ENCODE measurements around the gene PHLPP1.

The PHLPP1 gene

DNA sequence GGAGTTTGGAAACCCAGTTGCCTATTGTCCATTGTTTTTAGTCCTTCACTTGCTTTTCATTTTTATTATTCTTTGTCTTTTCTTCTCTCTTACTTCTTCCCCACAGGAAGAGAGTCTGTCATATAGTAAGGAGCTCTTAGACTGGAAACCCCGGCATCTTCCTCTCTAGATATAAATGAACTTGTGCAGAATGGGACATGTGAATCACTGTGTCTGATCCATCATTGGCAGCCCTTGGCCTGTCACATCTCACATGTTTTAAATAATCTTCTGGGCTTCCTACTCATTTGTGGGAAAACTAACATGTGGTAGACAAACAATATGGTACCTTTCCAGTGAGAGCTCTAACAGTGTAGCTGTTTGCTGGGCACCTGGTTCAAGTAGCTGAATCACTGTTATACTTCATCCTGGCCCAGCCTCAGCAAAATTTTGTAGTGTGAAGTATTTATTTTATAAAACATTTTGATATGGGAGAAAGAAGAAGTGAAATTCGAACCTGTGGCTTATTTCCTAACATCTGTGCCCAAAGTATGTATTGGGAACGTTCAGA, 112.8 kb downstream of the PHLPP1 start:
- Histone ChIP-seq H3K27me3 (replicated peaks; ENCODE audit: insufficient read depth, low read length) (no peaks in the 10 kb centered on the region), H3K27ac (ENCODE audit: low read length) (no peak overlapping the region), H3K9ac (ENCODE audit: low read length) (no peak overlapping the region), H3K4me2 (ENCODE audit: low read depth, low read length) (no peak overlapping the region), H3K4me3 (ENCODE audit: low read length) (no peak overlapping the region), H3K79me2 (ENCODE audit: low read length) (no peaks in the 10 kb centered on the region), H3K9me2 (replicated peaks; ENCODE audit: insufficient read depth, low read length) (no peaks in the 10 kb centered on the region), H3K9me3 (replicated peaks; ENCODE audit: insufficient read depth, low read length) (no peaks in the 10 kb centered on the region), H3K4me1 (ENCODE audit: low read length) (peaks cover 6% of the 10 kb centered on the region; the same call in 1 of the 2 replicates), H4K20me1 (ENCODE audit: insufficient read depth, low read length) (no peaks in the 10 kb centered on the region), H2AFZ (ENCODE audit: low read length) (no peak overlapping the region), H3F3A (ENCODE audit: insufficient read depth, low read length) (no peaks in the 10 kb centered on the region), H3K36me3 (replicated peaks; ENCODE audit: insufficient read depth, low read length) (no peaks in the 10 kb centered on the region)
- TF ChIP-seq EZH2 (optimal IDR thresholded peaks at IDR 0.05; ENCODE audit: low read depth, low read length) (no peak), EZH2phosphoT487 (IDR thresholded peaks at IDR 0.05; ENCODE audit: low read length) (no peak)
- TF ChIP-seq, protein P1, sequence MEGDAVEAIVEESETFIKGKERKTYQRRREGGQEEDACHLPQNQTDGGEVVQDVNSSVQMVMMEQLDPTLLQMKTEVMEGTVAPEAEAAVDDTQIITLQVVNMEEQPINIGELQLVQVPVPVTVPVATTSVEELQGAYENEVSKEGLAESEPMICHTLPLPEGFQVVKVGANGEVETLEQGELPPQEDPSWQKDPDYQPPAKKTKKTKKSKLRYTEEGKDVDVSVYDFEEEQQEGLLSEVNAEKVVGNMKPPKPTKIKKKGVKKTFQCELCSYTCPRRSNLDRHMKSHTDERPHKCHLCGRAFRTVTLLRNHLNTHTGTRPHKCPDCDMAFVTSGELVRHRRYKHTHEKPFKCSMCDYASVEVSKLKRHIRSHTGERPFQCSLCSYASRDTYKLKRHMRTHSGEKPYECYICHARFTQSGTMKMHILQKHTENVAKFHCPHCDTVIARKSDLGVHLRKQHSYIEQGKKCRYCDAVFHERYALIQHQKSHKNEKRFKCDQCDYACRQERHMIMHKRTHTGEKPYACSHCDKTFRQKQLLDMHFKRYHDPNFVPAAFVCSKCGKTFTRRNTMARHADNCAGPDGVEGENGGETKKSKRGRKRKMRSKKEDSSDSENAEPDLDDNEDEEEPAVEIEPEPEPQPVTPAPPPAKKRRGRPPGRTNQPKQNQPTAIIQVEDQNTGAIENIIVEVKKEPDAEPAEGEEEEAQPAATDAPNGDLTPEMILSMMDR (IDR thresholded peaks at IDR 0.05; ENCODE audit: low read length), result no peak
- no peak for DNase-seq

DNA sequence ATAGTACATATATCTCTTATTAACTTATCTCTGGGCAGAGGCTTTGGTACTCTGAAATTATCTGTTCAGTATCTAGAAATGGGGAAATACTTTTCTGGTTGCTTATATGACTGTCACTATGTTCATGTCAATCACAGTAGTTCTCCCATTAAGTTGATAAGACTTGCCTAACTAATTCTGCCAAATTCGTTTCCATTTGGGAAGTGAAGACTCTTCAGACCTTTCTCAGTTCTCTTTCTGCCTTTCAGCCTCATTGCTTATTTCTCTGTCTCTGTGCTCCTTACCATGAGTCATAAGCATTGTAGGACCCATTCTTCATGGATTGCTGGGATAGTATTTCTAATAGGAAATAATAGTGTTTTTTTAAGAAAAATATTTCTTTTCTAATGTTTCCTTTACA, 113.5 kb downstream of the PHLPP1 start:
- Histone ChIP-seq H3K9ac (ENCODE audit: low read length) (no peak overlapping the region), H3K27ac (ENCODE audit: low read length) (no peak overlapping the region), H2AFZ (ENCODE audit: low read length) (no peak overlapping the region), H3K4me3 (ENCODE audit: low read length) (no peak overlapping the region), H3K9me2 (replicated peaks; ENCODE audit: insufficient read depth, low read length) (no peaks in the 10 kb centered on the region), H4K20me1 (ENCODE audit: insufficient read depth, low read length) (no peaks in the 10 kb centered on the region), H3F3A (ENCODE audit: insufficient read depth, low read length) (no peaks in the 10 kb centered on the region), H3K9me3 (replicated peaks; ENCODE audit: insufficient read depth, low read length) (no peaks in the 10 kb centered on the region), H3K4me2 (ENCODE audit: low read depth, low read length) (no peak overlapping the region), H3K27me3 (replicated peaks; ENCODE audit: insufficient read depth, low read length) (no peaks in the 10 kb centered on the region), H3K79me2 (ENCODE audit: low read length) (no peaks in the 10 kb centered on the region), H3K36me3 (replicated peaks; ENCODE audit: insufficient read depth, low read length) (no peaks in the 10 kb centered on the region), H3K4me1 (ENCODE audit: low read length) (peaks cover 6% of the 10 kb centered on the region; the same call in 1 of the 2 replicates)
- TF ChIP-seq EZH2phosphoT487 (IDR thresholded peaks at IDR 0.05; ENCODE audit: low read length) (no peak), EZH2 (optimal IDR thresholded peaks at IDR 0.05; ENCODE audit: low read depth, low read length) (no peak)
- TF ChIP-seq, protein P1 (IDR thresholded peaks at IDR 0.05; ENCODE audit: low read length), result no peak
- DNase-seq, result no peak

DNA sequence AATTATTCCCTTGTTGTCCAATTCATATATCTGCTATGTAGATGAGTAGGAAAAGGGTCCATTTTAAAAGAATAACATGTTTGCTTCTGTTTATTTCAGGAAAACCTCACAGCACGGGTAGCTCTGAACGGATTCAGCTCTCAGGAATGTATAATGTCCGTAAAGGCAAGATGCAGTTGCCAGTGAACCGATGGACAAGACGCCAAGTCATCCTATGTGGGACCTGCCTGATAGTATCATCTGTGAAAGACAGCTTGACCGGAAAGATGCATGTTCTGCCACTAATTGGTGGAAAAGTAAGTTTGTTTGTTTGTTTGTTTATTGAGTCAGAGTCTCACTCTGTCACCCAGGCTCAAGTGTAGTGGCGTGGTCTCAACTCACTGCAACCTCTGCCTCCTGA, 114.6 kb downstream of the PHLPP1 start:
- H3K9me3 ChIP-seq (replicated peaks; ENCODE audit: insufficient read depth, low read length), result no peaks in the 10 kb centered on the region
- TF ChIP-seq, protein P1 (IDR thresholded peaks at IDR 0.05; ENCODE audit: low read length), result no peak
- TF ChIP-seq EZH2 (optimal IDR thresholded peaks at IDR 0.05; ENCODE audit: low read depth, low read length) (no peak), EZH2phosphoT487 (IDR thresholded peaks at IDR 0.05; ENCODE audit: low read length) (no peak)
- H3F3A ChIP-seq (ENCODE audit: insufficient read depth, low read length), result no peaks in the 10 kb centered on the region
- no peak overlapping the region for H2AFZ ChIP-seq (ENCODE audit: low read length)
- DNase-seq, result no peak
- no peak overlapping the region for H3K9ac ChIP-seq (ENCODE audit: low read length)
- H3K36me3 ChIP-seq (replicated peaks; ENCODE audit: insufficient read depth, low read length), result no peaks in the 10 kb centered on the region
- H3K9me2 ChIP-seq (replicated peaks; ENCODE audit: insufficient read depth, low read length), result no peaks in the 10 kb centered on the region
- no peak overlapping the region for H3K27ac ChIP-seq (ENCODE audit: low read length)
- H4K20me1 ChIP-seq (ENCODE audit: insufficient read depth, low read length), result no peaks in the 10 kb centered on the region
- peaks cover 6% of the 10 kb centered on the region; the same call in 1 of the 2 replicates for H3K4me1 ChIP-seq (ENCODE audit: low read length)
- H3K4me2 ChIP-seq (ENCODE audit: low read depth, low read length), result no peak overlapping the region
- H3K79me2 ChIP-seq (ENCODE audit: low read length), result no peaks in the 10 kb centered on the region
- H3K4me3 ChIP-seq (ENCODE audit: low read length), result no peak overlapping the region
- no peaks in the 10 kb centered on the region for H3K27me3 ChIP-seq (replicated peaks; ENCODE audit: insufficient read depth, low read length)
